Stimulated activated CD4-positive, alpha-beta T cell treated with anti-CD3 and anti-CD28 coated beads, Interleukin-4, amount 100 ng/mL, for 48 hours (primary cell): ENCODE measurements around the gene ASPG.
A peak's percentile ranks its signal among the peaks of the same experiment; 100 is the strongest.

ENCODE experiments used
- DNase-seq, 2 donors: peaks; one replicate each; pipeline ENCODE4 v3.0.0-alpha.2; 2020; ENCODE audit warnings: low read depth in 2 of 2

Gene ASPG

DNA sequence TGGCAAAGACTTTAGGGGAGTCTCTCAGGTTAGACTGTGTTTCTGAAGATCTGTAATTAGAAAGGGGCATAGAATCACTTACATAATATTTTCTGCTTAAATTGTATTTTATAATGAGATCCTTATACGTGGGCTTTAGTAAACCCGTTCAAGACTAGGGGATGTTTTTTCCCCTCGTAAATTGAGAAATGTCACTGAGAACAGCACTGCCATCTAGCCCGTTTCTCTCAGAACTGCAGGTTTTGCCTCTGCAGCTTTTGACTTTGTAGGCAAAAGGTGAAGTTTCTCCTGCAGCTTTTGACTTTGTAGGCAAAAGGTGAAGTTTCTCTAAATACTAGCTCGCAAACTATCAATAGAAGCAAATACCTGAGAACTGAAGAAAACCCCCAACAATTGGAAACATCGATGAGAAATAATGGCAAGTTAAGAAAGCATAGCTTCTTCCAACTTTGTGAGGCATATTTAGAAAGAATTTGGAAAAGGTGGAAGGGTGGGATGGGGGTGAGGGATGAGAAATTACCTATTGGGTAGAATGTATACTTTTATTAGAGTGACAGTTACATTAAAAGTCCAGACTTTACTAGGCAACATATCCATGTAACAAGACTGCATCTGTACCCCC is 9.9 kb upstream of the ASPG start:
- no peak for DNase-seq

DNA sequence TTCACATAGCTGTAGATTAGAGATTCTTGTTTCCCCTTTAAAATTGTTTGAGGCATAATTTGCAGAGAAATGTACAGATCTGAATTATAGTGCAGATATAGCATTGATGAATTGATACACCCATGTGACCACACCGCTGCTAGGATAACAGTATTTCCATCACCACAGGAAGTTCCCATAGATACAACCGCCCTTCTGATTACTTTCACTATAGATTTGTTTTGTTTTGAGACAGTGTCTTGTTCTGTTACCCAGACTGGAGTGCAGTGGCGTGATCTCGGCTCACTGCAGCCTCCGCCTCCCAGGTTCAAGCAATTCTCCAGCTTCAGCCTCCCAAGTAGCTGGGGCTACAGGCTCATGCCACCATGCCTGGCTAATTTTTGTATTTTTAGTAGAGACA is 8.8 kb upstream of the ASPG start:
- DNase-seq, result no peak

DNA sequence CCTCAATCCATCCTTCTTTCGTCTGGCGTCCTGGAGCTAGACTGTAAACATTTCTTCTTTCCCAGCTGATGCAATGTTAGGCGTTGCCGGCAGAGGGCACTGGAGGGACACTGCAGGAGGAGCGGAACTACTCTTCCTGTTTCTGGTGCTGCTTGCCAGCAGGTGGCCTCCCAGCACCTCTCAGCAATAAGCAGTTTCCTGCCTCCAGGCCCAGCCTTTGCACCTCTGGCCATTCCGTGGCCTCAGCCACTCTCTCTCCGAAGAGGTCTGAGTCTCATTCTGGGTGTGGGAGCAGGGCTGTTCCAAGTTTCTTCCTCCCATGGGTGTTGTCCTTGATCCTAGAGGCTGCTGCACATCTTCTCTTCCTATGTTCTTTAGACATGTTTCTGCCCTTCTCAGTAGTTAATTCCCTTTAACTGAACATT is 7.5 kb upstream of the ASPG start:
- DNase-seq, result peak; percentile 75 to 78

DNA sequence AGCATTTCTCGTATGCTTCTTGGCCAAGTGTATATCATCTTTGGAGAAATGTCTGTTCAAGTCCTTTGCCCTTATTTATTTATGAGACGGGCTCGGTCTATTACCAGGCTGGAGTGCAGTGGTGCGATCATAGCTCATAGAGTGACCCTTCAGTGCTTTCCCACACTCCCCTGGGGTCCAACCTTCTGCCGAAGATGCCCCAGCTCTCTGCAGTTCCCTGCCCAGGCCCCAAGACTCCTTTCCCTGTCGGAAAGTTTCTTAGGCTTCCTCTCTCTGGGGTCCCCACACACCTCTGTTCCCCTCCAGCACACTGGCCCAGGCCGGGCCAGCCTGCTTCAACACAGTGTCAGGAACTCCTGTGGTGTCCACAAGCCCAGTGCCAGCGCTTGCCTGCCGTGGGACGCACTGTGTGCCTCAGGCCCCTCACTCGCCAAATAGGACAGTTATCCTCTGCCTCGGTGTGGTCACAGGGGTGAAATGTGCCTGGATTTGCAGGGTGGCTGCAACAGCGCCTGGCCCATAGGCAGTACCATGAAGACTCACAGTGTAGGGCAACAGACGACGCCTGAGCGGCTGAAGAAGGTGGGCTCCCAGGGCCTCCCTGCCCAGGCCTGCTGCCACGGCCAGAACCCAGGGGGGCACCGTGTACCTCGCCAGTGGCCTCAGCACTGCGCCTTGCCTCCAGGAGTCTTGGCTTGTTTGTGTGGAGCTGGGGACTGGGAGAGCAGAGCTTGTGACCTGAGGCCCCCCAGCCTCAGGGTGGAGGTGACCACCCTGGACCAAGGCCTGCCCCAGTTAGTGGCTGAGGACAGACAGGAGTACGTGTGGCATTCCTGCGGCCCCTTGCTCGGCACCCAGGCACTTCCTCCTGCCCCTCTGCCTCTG is 4.9 kb upstream of the ASPG start:
- no peak for DNase-seq

DNA sequence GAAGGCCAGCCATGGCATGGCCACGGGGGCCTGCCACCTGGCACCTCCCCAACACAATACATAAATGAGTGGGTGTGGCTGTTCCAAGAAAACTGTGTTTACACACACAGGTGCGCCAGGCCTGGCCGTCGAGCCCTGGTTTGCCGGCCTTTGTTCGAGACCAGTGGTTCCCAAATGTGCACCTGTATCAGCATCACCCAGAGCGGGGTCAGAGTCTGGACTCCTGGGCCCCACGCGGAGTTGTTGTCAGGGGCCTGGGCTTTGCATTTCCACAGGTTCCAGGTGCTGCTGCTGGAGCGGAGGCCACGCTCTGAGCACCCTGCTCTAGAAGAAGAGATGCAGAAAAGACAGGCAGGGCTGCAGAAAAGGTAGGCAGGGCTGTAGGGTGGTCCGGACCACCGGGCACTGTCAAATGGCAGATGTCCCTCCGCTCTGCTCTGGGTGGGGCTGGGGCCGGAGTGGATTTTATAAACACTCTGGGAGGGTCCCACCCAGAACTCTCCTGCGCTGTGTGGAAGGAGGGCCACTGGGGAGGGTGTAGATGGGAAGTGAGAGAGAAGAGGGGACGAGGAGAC is 4.2 kb upstream of the ASPG start:
- no peak for DNase-seq

DNA sequence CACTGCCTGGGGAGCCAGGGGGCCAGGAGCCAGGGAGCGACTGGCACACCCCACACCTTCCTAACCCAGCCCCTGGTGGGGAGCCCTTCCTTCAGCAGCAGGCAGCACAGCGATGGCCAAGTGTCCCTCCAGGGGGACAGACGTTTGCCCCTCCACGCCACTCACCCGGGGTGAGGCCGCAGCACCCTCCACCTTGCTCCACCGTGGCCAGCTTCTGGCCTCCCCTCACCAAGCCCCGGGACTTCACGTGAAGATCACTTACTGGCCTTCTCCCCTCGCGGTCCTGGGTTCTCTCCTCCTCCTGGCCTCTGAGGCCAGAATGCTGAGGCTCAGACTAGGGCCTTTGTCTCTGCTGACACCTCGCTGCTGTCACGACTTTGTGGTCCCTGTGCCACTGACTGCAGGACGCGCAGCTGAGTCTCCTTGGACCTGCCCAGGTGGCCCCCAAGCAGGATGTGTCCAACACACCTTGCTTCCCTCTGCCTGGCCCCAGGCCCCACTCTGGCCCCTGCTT is 3.5 kb upstream of the ASPG start:
- no peak for DNase-seq

DNA sequence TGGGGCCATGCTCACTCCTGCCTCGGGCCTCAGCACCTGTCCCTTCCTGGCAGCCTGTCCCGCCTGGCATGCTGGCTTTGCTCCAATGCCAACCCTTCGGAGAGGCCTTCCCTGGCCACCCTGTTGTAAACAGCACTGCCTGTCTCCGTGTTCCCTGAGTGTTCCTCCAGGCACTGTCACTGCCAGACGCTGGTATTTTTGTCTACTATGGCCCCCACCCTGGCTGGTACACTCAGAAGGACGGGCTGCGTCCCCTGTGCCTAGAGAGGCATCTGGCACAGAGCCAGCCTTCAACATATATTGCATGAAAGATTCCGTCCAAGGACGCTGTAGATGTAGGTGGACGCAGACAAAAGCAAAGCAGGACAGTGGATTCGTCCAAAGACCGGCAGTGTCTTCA is 2.7 kb upstream of the ASPG start:
- no peak for DNase-seq

DNA sequence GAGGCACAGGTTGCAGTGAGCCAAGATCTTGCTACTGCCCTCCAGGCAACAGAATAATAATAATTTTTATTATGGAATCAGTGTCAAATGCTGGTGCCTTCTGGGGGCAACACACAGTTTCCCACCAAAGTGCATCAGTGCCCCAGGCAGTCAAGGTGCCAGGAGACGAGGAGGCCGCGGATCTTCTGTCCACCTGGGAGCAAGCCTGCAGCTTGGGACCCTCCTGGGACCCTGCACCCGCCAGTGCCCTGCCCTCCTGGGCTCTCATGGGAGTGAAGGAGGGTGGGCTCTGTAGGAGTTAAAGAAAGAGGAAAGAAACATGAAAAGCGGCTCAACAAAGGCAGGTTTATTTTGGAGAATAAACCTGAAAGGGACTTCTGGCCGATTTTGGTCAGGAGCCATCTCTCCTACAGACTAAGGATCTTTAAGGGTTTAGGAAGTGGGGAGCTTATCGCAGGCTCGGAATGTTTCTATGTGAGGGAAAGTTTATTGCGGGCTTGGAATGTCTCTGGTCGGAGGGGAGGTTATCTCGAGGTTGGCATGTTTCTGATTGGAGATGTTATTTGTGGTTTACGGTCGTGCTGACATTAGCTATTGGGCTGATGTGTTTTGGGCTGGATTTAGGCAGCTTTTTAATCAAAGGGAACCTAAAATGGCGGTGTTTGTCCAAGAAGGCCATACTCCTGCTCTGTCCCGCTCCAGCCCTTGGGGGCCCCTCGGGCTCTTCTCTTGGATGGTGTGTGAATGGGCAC is 1.1 kb upstream of the ASPG start:
- DNase-seq, result no peak

DNA sequence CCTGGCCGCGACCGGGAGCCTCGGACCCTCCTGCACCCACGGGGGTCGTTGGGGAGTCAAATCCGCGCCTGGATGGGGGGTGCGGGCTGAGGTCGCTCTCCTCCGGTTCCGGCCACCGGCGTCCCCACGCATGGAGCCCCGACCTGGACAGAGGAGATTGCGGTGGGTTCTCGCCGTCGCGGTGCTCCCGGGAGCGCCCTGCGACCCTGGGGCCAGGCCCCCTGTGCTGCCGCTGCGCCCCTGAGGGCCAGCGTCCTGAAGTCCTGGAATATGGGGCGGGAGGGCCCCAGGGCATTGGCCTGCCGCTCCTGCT is 345 bp downstream of the ASPG start:
- DNase-seq, result no peak

DNA sequence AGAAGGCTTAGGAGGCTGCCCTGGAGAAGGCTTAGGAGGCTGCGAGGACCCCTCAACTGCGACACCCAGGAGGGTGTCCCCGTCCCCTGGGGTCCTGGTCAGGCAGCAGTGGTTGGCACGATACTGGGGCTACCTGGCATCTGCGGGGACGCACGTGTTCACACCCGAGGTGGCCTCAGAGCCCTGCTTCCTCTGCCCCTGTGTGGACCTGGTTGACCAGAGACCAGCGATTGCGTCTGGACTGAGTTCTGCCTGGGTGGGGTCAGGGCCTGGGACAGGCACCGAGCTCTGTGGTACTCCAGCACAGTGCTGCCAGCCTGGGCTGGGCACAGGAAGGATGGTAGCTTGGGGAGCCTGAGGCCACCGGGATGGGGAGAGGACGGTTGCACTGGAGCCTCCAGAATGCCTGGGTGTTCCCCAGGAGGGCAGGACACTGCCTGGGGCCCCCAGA is 735 bp downstream of the ASPG start:
- no peak for DNase-seq

DNA sequence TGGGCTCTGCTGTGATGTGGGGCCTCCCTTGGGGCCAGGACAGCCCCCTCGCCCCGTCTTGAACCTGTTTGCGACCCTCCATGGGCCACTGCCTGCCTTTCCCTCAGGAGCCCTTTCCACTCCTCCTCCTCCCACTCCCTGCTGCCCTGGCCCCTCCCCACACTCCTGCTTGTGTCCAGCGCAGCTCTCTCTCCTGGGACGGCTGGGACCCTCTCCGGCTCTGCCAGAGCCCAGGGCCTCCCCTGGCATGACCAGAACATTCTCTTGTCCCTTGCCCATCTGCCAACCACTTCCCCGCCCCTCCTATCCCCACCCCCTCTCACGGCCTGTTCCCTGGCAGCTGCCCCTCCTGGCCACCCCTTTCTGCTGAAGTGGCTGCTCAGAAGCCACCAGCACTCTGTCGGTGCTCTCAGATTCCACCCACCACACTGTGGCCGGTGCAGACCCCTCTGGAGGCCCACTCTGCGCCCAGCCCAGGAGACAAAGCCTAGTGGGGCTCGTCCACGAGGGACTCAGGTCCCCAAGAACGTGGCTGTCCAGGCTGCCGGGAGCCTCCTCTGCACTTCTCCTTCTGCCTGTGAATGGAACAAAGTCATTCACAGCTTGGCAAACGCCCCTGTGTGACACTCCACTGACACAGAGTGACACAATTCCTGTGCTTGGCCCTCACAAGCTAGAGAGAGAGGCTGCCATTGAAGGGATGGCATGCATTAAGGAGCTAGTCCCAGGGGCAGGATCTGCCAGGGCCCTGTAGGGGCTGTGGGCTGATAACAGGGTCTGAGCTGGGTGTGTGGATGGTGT is 1.4 kb downstream of the ASPG start:
- DNase-seq, result no peak

DNA sequence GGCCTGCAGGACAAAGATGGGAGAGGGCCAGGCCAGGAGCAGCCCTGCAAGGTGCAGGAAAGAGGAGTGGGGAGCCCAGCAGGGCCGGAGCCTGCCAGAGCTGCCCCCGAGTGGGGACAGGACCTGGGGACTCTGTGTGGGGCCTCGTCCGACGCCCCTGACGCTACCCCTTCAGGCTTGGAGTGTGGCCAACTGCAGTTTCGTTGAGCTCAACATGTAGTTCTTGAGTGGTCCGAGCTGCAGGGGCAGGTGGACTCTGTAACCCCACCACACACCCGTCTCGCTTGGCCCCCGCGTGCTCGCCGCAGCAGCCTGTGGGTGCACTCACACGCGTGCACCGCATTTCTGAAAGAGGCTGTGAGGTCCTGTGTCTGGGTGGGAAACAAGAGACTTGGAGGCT is 2.0 kb downstream of the ASPG start:
- DNase-seq, result no peak

DNA sequence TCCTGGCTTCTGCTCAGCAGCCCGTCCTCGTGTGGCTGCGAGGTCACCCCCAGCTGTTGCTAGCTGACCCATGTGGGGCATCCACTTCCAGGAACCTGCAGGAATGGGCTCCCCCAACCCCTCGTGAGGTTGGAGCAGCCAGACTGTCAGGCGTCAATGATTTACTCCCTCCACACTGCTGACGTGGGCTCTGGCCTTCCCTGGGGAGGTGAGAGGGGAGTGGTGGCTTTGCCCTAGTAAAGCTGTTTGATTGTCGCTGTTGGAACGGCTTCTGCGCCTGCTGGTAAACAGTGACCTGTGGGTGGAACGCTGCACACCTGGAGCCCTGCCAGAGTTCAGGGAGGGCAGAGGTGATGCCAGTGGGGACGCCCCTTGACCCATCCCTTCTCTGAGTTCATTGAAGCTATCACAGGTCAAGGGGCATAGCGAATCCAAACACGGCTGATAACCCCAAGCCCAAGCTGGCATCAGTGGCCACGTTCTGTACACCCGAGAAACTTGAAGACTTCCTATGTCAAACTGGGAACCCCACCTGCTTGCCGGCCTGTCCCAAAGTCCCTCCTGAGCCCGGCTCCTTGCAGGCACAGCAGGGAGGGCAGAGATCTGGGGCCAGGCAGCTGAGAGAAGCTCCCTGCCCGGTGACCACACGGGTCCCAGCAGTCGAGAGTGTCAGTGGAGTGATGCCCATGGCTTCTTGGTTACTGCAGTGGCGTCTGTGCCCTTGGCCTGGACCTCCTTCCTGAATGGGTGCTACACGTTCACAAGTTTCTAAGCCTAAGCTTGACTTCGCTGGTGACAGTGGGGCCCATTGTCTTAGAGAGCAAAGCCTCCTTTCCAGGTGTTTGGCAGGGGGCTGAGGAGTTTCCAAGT is 2.7 kb downstream of the ASPG start:
- DNase-seq, result no peak

DNA sequence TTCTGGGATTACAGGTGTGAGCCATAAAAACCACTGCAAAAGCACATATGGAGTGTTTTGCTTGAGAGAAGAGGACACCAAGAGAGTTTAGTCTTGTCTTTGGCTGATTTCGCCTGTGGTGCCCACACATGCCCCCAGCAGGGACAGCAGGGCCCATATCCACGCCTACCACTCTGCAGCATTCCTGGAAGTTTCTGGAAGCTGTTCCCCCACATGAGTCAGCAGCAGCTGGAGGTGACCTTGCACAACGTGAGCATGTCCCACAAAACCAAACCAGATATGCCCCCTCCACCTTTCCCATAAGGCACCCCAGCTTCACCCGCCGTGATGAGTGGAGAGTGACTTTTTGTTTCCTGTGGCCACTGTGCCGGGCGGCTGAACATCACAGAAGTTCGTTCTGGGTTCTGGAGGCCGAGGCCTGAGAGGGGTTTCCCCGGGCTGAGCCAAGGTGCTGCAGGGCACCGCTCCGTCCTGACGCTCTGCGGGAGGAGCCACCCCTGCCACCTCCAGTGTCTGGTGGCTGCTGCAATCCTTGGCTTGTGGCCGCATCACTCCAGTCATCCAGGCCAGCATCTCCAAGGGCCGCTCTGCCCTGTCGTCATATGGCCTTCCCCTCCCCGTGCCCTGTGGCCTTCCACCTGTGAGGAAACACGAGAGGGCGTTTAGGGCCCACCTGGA is 4.7 kb downstream of the ASPG start:
- DNase-seq, result no peak

DNA sequence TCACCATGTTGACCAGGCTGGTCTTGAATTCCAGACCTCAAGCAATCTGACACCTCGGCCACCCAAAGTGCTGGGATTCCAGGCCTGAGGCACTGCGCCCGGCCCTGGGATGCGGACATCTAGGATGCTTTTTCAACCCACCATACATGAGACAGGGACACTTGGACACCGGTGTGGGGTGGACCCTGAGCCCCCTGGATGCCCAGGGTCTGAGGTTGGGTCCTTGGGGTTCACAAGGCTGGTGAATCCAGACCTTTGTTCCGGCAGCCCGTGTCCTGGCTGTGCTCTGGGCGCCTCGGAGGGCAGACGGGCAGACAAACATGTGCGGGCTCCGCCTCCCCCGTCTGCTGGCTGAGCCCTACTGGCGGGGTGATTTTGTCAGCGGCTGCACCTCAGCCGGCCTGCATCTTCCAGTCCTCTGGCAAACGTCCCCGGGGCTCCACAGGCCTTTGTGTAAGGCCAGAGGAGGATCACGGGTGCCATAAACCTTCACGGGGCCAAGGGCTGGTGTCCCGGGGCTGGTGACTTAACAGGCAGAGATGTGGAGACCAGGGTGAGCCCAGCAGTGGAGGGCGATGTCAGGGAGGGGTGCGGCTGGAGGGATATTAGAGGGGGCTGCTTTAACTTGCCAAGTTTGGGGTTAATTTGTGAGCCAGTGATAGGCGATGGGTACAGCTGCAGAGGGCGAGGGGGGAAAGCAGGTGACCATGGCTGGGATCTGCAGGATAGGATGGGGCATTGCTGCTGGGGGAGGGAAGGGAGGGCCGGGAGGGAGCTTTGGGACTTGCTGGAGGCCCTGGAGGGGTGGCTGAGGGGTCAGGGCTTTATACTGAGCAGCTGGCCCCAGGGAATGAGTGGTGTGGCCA is 5.8 kb downstream of the ASPG start:
- no peak for DNase-seq

DNA sequence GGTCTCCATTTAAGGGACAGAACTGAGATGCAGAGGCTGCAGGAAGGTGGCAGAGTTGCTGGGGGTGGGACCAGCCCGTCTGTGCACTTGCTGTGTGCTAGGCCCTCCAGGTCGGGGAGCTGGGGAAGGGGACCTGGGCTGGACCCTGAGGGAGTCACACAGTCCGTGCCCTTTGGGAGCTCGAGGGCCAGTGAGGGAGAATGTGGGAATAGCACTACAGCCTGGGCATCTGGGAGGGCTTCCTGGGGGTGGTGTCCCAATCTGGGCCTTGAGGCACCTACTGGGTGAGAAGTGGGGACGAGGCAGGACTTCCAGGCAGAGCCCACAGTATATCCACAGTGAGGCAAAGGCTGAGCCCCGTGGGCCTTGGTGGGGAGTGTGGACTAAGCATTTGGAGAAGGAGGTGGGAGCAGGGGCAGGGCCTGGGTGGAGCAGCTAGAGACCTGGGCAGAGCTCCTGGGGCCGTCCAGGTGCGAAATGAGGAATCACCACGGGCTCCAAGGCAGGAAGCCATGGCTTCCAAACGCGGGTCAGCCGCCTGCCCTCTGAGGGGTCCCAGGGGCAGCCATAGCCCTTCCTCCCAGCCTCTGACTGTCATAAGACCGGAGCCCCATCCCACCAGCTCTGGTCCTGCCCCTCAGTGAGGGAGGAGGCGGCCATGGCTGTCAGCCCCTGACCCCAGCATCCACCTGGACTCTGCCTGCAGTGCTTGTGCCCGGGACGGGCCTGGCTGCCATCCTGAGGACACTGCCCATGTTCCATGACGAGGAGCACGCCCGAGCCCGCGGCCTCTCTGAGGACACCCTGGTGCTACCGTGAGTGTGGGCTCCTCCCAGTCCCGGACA is 6.6 kb downstream of the ASPG start:
- no peak for DNase-seq

DNA sequence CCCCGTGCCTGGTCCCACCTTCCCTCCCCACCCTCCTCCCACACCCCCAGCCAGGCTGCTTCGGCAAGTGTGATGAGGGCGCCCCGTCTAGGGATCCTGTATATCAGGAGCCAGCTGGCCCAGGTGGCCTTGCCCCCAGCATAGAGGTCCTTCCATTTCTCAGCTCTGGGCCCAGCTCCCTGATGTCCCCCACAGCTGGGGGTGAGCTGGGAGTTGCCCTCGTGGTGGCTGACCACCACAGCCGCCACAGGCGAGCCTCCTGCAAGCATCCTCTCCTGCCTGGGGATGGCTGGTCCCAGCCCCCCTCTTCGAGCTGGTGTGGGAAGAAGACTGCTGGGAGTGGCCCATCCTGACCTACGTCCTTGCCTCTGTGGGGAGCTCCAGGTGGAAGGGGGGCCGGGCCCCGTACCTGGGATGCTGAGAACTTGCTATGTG is 7.4 kb downstream of the ASPG start:
- DNase-seq, result no peak
